Activated T-cell treated with anti-CD3 and anti-CD28 coated beads, Interleukin-2, amount 50 U/mL, for 1 hour (primary cell): Measurements from ENCODE around the gene KCNG2.
"Not testable (repeated sequence)": the region's sequence is repeated elsewhere in the genome, so short reads cannot be mapped to it uniquely, and the experiment has no call there.

ENCODE experiments used
- DNase-seq: peaks from one replicate; pipeline ENCODE4 v3.0.0-alpha.2; 2020

Gene KCNG2

GRCh38 chr18:79797518-79798345, at the start of gene KCNG2:
KCNG2 (plus strand) TSS chr18:79797938; CDS start chr18:79863668, 65,730 bp downstream.
- no peak for DNase-seq

- peak; percentile 6 for DNase-seq
Observed at GRCh38 chr18:79748321-79749180, 49.2 kb upstream of the KCNG2 start.

GRCh38 chr18:79749251-79750191, 48.2 kb upstream of the KCNG2 start:
- peak; percentile 12 for DNase-seq

GRCh38 chr18:79750980-79751571, 46.7 kb upstream of the KCNG2 start:
- peak; percentile 14 for DNase-seq

- DNase-seq, result peak; percentile 13
Observed at GRCh38 chr18:79751918-79752578, 45.7 kb upstream of the KCNG2 start.

GRCh38 chr18:79752946-79753345, 44.8 kb upstream of the KCNG2 start:
- DNase-seq, result not testable (repeated sequence)

- peak; percentile 11 for DNase-seq
Observed at GRCh38 chr18:79753391-79753851, 44.3 kb upstream of the KCNG2 start.

- DNase-seq, result peak; percentile 15
Observed at GRCh38 chr18:79754022-79754761, 43.5 kb upstream of the KCNG2 start.

- peak; percentile 13 for DNase-seq
Observed at GRCh38 chr18:79754831-79755351, 42.8 kb upstream of the KCNG2 start.

- peak; percentile 7 for DNase-seq
Observed at GRCh38 chr18:79755496-79756142, 42.1 kb upstream of the KCNG2 start.

- DNase-seq, result peak; percentile 17
Observed at GRCh38 chr18:79756143-79756500, 41.6 kb upstream of the KCNG2 start.

- peak; percentile 7 for DNase-seq
Observed at GRCh38 chr18:79756826-79757225, 40.9 kb upstream of the KCNG2 start.

GRCh38 chr18:79760348-79760747, 37.4 kb upstream of the KCNG2 start:
- no peak for DNase-seq

GRCh38 chr18:79760881-79761280, 36.9 kb upstream of the KCNG2 start:
- no peak for DNase-seq

GRCh38 chr18:79763407-79763806, 34.3 kb upstream of the KCNG2 start:
- DNase-seq, result no peak

- no peak for DNase-seq
Observed at GRCh38 chr18:79764131-79764530, 33.6 kb upstream of the KCNG2 start.

- no peak for DNase-seq
Observed at GRCh38 chr18:79765491-79766245, 32.1 kb upstream of the KCNG2 start.

- no peak for DNase-seq
Observed at GRCh38 chr18:79766308-79766707, 31.4 kb upstream of the KCNG2 start.

GRCh38 chr18:79768745-79769144, 29.0 kb upstream of the KCNG2 start:
- DNase-seq, result no peak
